ENCODE data around the gene SELENOV. TPM values are rescaled to one million over a fixed set of nuclear protein-coding genes. Genes with fewer than 3 reads are reported as not detected.
A peak's percentile ranks its signal among the peaks of the same experiment; 100 is the strongest.

Gene SELENOV
- total and polyA plus RNA-seq, 9 of the 15 experiments (the other 6 are each of a cell fraction or from before 2014, with no cell fraction given): 0.04 to 0.09 (median 0.06) TPM; not detected in 4

- TF ChIP-seq NR2C2 (CRISPR knock-in tag; IDR thresholded peaks at IDR 0.05) (0 out of 2 replicates have a peak, but pooled peaks have one; percentile 24), NR2C2 (tag; IDR thresholded peaks at IDR 0.05) (peak; percentile 25; the same call in 1 of the 2 replicates), MECOM (CRISPR knock-in tag; IDR thresholded peaks at IDR 0.05) (no peak), PTRF (tag; IDR thresholded peaks at IDR 0.05) (no peak), POLR3A (IDR thresholded peaks at IDR 0.05; ENCODE audit: borderline replicate concordance, extremely low read depth, insufficient read depth, insufficient read length) (no peak), ZBTB2 (IDR thresholded peaks at IDR 0.05) (peak; percentile 98), ATF1 (CRISPR knock-in tag; IDR thresholded peaks at IDR 0.05) (no peak), ATF1 (tag; IDR thresholded peaks at IDR 0.05) (peak; percentile 68), ZBED1 (IDR thresholded peaks at IDR 0.05) (peak; percentile 58; the same call in 1 of the 2 replicates), LARP7 (IDR thresholded peaks at IDR 0.05) (no peak), MYC (IDR thresholded peaks at IDR 0.05; ENCODE audit: low read depth, low read length) (peak; percentile 48; the same call in 1 of the 2 replicates), MYC (CRISPR knock-in tag; IDR thresholded peaks at IDR 0.05; ENCODE audit: borderline replicate concordance, low read depth) (no peak), SAP30 (IDR thresholded peaks at IDR 0.05; ENCODE audit: borderline replicate concordance, insufficient read depth, low read depth, low read length, poor library complexity, severe bottlenecking) (peak; percentile 32), HDAC1 (IDR thresholded peaks at IDR 0.05) (0 out of 4 replicates have a peak, but pooled peaks of 1 of the 2 experiments have one; percentile 48), EGR1 (conservative IDR thresholded peaks at IDR 0.05) (peak; percentile 94), ZNF224 (CRISPR knock-in tag; IDR thresholded peaks at IDR 0.05) (no peak), HOXB6 (CRISPR knock-in tag; IDR thresholded peaks at IDR 0.05; ENCODE audit: borderline replicate concordance) (no peak), CHD2 (IDR thresholded peaks at IDR 0.05; ENCODE audit: low read depth, low read length) (0 out of 2 replicates have a peak, but pooled peaks have one; percentile 20), NBN (IDR thresholded peaks at IDR 0.05; ENCODE audit: low read depth) (no peak), BCOR (IDR thresholded peaks at IDR 0.05) (no peak), RBM34 (IDR thresholded peaks at IDR 0.05; ENCODE audit: borderline replicate concordance, insufficient read depth, low read length) (no peak), SIRT6 (IDR thresholded peaks at IDR 0.05; ENCODE audit: low read depth, low read length) (no peak), PTBP1 (IDR thresholded peaks at IDR 0.05; ENCODE audit: low read depth, low read length) (no peak), ZNF121 (CRISPR knock-in tag; conservative IDR thresholded peaks at IDR 0.05) (0 out of 2 replicates have a peak, but pooled peaks have one; percentile 6)
- TF ChIP-seq, protein P1, sequence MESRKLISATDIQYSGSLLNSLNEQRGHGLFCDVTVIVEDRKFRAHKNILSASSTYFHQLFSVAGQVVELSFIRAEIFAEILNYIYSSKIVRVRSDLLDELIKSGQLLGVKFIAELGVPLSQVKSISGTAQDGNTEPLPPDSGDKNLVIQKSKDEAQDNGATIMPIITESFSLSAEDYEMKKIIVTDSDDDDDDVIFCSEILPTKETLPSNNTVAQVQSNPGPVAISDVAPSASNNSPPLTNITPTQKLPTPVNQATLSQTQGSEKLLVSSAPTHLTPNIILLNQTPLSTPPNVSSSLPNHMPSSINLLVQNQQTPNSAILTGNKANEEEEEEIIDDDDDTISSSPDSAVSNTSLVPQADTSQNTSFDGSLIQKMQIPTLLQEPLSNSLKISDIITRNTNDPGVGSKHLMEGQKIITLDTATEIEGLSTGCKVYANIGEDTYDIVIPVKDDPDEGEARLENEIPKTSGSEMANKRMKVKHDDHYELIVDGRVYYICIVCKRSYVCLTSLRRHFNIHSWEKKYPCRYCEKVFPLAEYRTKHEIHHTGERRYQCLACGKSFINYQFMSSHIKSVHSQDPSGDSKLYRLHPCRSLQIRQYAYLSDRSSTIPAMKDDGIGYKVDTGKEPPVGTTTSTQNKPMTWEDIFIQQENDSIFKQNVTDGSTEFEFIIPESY (CRISPR knock-in tag; IDR thresholded peaks at IDR 0.05): no peak
Observed at GRCh38 chr19:39539518-39540332, 24.8 kb downstream of the SELENOV start, which contains the start of gene EID2 (continued).

Data from K562 (cell line).